ENCODE measurements around the gene ZNHIT2.

Gene ZNHIT2

GRCh38 chr11:65117206-65118096, at the start of gene ZNHIT2:
ZNHIT2 (minus strand) TSS chr11:65117701; CDS start chr11:65117653, 48 bp downstream.
- TF ChIP-seq GATA2 (IDR thresholded peaks at IDR 0.05; ENCODE audit: low read depth, low read length) (no peak), GATA3 (IDR thresholded peaks at IDR 0.05; ENCODE audit: low read depth, low read length) (no peak)

GRCh38 chr11:65166893-65167292, 49.4 kb upstream of the ZNHIT2 start:
- TF ChIP-seq GATA3 (IDR thresholded peaks at IDR 0.05; ENCODE audit: low read depth, low read length) (no peak), GATA2 (IDR thresholded peaks at IDR 0.05; ENCODE audit: low read depth, low read length) (no peak)

DNA sequence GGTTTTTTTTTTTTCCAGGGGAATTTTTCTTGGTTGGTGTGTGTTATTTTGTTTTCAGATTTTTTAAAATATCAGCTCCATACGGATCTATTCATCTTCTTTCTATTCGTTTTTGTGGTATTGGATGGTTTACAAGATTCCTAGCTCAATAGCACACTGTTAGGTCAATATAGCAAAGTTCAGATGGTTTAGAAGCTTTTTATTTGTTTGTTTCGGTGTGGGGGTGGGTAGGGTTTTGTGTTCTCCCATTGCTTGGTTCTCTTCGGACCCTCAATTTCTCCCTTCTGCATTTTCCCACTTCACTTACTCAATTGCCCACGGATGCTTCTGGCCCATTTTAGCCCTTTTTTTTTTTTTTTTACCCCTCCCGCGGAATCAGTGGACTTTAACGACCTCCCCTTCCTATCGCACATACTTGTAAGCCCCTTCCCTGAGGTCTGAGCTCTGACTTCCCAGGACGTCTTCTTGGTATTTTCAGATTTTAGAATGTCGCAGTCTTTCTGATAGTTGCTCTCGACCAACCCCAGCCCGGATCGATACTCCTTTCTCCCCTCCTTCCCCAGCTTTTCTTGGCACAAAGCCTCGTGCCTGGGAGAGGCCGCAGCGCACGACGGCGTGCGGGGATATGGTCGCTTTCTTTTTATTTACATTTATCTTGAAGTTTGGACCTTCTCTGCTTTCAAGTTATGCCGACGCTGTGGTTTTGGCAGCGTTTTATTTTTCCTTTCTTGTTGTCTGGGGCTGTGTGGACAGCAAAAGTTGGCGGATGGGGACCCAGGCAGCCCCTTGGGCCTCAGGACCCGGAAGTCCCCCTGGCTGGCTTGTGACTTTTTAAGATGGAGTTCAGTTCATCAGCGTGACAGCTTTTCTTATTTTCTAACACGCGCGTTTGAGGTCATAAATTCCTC, 48.2 kb upstream of the ZNHIT2 start:
- TF ChIP-seq GATA2 (IDR thresholded peaks at IDR 0.05; ENCODE audit: low read depth, low read length), result no peak
- no peak for TF ChIP-seq GATA3 (IDR thresholded peaks at IDR 0.05; ENCODE audit: low read depth, low read length)

- no peak for TF ChIP-seq GATA2 (IDR thresholded peaks at IDR 0.05; ENCODE audit: low read depth, low read length)
Observed at GRCh38 chr11:65163684-65164083, 46.2 kb upstream of the ZNHIT2 start.

- TF ChIP-seq GATA3 (IDR thresholded peaks at IDR 0.05; ENCODE audit: low read depth, low read length) (no peak), GATA2 (IDR thresholded peaks at IDR 0.05; ENCODE audit: low read depth, low read length) (no peak)
Observed at GRCh38 chr11:65160643-65161042, 43.1 kb upstream of the ZNHIT2 start.

DNA sequence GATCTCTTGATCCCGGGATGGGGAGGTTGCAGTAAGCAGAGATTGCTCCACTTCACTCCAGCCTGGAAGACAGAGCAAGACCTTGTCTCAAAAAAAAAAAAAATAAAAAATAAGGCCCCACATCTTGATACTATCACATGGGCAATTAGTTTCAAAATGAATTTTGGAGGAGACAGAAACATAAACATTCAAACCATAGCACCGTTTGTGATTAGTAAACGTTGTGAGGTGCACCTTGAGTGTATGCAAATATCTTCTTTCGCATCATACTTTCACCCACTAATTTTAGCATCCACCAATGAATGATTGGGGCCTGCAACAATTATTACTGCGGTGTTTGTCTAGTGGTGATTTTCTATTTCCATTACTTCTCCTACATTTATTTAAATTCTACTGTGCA, 41.5 kb upstream of the ZNHIT2 start:
- TF ChIP-seq GATA2 (IDR thresholded peaks at IDR 0.05; ENCODE audit: low read depth, low read length) (no peak), GATA3 (IDR thresholded peaks at IDR 0.05; ENCODE audit: low read depth, low read length) (no peak)

DNA sequence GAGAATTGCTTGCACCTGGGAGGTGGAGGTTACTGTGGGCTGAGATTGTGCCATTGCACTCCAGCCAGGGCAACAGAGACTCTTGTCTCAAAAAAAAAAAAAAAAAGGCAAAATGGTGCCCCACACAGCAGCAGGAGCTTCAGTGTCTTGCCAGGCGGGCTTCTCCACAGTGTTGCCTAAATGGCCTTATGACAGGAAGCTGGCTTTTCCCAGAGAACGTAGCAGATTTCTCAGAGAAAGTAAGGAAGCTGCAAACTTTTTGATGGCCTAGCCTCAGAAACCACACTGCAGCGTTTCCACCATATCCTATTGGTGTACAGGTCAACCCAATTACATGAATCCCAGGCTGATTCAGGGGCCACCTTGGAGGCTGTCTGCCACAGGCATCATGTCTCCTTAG, 39.8 kb upstream of the ZNHIT2 start:
- TF ChIP-seq GATA3 (IDR thresholded peaks at IDR 0.05; ENCODE audit: low read depth, low read length), result no peak
- TF ChIP-seq GATA2 (IDR thresholded peaks at IDR 0.05; ENCODE audit: low read depth, low read length), result no peak

GRCh38 chr11:65156926-65157325, 39.4 kb upstream of the ZNHIT2 start:
- TF ChIP-seq GATA3 (IDR thresholded peaks at IDR 0.05; ENCODE audit: low read depth, low read length) (no peak), GATA2 (IDR thresholded peaks at IDR 0.05; ENCODE audit: low read depth, low read length) (no peak)

DNA sequence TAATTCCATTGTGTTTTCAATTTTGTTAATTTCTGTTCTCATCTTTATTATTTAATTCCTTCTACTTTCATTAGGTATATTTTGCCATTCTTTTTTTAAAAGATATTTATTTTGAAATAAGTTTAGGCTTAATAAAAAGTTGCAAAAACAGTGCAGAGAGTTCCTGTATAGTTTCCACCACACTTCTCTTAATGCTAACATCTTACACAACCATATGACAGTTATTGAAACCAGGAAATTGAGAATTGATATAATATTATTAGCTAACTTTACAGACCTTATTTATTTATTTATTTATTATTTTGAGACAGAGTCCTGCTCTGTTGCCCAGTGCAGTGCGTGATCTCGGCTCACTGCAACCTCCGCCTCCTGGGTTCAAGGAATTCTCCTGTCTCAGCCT, 38.8 kb upstream of the ZNHIT2 start:
- TF ChIP-seq GATA2 (IDR thresholded peaks at IDR 0.05; ENCODE audit: low read depth, low read length) (no peak), GATA3 (IDR thresholded peaks at IDR 0.05; ENCODE audit: low read depth, low read length) (no peak)

DNA sequence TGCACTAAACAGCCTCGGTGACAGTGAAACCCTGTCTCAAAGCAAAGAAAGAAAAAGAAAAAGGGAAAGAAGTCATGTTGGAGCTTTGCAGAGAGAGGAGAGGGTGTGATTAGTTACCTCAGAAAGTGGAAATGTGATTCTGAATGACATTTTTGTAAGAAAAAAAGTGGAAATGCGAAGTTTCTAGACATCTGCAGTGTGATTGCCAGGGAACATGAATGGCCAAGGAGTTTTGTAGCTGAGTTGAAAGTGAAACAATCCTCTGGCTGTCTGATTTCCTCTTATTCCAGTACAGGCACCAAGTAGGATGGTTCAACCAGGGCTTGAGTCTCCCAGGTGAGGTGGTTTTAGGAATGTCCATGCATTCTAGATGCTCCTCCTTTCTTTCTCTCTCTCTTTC, 34.6 kb upstream of the ZNHIT2 start:
- TF ChIP-seq GATA3 (IDR thresholded peaks at IDR 0.05; ENCODE audit: low read depth, low read length) (no peak), GATA2 (IDR thresholded peaks at IDR 0.05; ENCODE audit: low read depth, low read length) (no peak)

- TF ChIP-seq GATA3 (IDR thresholded peaks at IDR 0.05; ENCODE audit: low read depth, low read length) (no peak), GATA2 (IDR thresholded peaks at IDR 0.05; ENCODE audit: low read depth, low read length) (no peak)
Observed at GRCh38 chr11:65151331-65151899, 33.9 kb upstream of the ZNHIT2 start.

DNA sequence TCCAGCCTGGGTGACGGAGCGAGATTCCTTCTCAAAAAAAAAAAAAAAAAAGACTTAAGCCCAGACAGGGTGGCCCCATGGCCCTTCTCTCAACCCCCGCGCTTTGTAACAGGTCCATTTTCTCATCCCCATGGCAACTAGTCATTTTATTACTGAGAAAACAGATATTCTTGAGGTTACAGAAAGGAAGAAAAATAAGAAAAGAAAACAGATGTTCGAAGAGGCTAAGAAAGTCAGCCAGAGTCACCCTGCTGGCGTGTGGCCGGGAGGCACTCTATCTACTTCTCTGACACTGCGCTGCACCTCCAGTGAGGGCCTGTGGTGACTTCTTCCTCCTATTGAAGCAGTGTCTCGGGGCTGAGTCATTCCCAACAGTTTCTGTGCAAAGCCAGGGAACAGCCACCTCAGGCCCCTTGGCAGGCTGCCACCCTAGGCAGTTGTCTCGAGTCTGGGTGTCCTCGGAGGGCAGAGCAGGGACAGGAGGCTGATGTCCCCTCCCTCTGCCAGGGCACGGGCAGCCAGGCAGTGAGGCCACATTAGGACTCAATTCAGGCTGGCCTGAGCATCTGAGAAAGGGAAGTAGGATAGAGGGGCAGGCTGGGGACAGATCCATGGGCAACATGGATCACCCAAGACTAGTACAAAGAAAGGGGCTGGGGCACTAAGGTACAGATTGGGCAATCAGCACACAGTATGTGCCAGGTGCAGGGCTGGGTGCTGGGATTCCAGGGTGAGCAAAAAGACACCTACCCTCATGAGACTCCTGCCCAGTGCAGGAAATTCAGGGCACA, 33.2 kb upstream of the ZNHIT2 start:
- TF ChIP-seq GATA3 (IDR thresholded peaks at IDR 0.05; ENCODE audit: low read depth, low read length) (no peak), GATA2 (IDR thresholded peaks at IDR 0.05; ENCODE audit: low read depth, low read length) (no peak)

DNA sequence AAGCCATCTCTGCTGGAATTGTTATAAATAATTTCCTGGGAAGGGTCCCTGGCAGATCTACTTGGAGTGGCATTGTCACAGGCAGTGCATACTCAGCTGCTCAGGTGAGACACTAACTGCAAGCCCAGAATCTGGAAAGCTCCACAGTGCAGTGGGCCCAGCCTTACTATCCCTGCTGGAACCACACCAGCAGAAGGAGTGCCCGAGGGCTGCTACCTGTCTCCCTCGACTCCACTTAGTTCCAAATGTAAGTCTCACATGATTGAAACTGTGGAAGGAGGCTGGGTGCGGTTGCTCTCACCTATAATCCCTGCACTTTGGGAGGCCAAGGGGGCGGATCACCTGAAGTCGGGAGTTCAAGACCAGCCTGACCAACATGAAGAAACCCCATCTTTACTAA, 31.2 kb upstream of the ZNHIT2 start:
- TF ChIP-seq GATA3 (IDR thresholded peaks at IDR 0.05; ENCODE audit: low read depth, low read length) (no peak), GATA2 (IDR thresholded peaks at IDR 0.05; ENCODE audit: low read depth, low read length) (no peak)

Measured in SH-SY5Y (cell line).